ENCODE measurements around the gene PAQR5.
"Not testable (repeated sequence)": the region's sequence is repeated elsewhere in the genome, so short reads cannot be mapped to it uniquely, and the experiment has no call there.

PAQR5 gene

GRCh38 chr15:69317392-69317841 is 18.7 kb downstream of the PAQR5 start:
- DNase-seq: no peak

- DNase-seq: no peak
These were observed 19.3 kb downstream of the PAQR5 start for GRCh38 chr15:69318033-69318432.

GRCh38 chr15:69319384-69320375 is 21.0 kb downstream of the PAQR5 start:
- no peak for DNase-seq

- no peak for DNase-seq
These were observed 22.4 kb downstream of the PAQR5 start for GRCh38 chr15:69320977-69321554.

- DNase-seq: no peak
These were observed 25.2 kb downstream of the PAQR5 start for GRCh38 chr15:69323893-69324430.

- DNase-seq: no peak
These were observed 25.9 kb downstream of the PAQR5 start for GRCh38 chr15:69324565-69324964.

- no peak for DNase-seq
These were observed 26.8 kb downstream of the PAQR5 start for GRCh38 chr15:69325456-69325971.

- DNase-seq: no peak
These were observed 29.4 kb downstream of the PAQR5 start for GRCh38 chr15:69328080-69328479.

GRCh38 chr15:69328739-69329138 is 30.0 kb downstream of the PAQR5 start:
- no peak for DNase-seq

- no peak for DNase-seq
These were observed 38.4 kb downstream of the PAQR5 start for GRCh38 chr15:69337138-69337537.

- no peak for DNase-seq
These were observed 40.0 kb downstream of the PAQR5 start for GRCh38 chr15:69338535-69339213.

GRCh38 chr15:69339214-69339543 is 40.5 kb downstream of the PAQR5 start:
- not testable (repeated sequence) for DNase-seq

- no peak for DNase-seq
These were observed 41.7 kb downstream of the PAQR5 start for GRCh38 chr15:69340243-69340900.

GRCh38 chr15:69341356-69341755 is 42.6 kb downstream of the PAQR5 start:
- DNase-seq: no peak

GRCh38 chr15:69342460-69343076 is 43.9 kb downstream of the PAQR5 start:
- no peak for DNase-seq

GRCh38 chr15:69343133-69343532 is 44.4 kb downstream of the PAQR5 start:
- DNase-seq: no peak

GRCh38 chr15:69344238-69344637 is 45.5 kb downstream of the PAQR5 start:
- DNase-seq: no peak

GRCh38 chr15:69346112-69346511 is 47.4 kb downstream of the PAQR5 start:
- no peak for DNase-seq

- DNase-seq: no peak
These were observed 52.6 kb downstream of the PAQR5 start for GRCh38 chr15:69351333-69351732.

GRCh38 chr15:69351884-69352283 is 53.2 kb downstream of the PAQR5 start:
- DNase-seq: no peak

GRCh38 chr15:69357773-69358771 is 59.4 kb downstream of the PAQR5 start:
- DNase-seq: no peak
